ENCODE data around the gene GBA2.

The GBA2 gene

DNA sequence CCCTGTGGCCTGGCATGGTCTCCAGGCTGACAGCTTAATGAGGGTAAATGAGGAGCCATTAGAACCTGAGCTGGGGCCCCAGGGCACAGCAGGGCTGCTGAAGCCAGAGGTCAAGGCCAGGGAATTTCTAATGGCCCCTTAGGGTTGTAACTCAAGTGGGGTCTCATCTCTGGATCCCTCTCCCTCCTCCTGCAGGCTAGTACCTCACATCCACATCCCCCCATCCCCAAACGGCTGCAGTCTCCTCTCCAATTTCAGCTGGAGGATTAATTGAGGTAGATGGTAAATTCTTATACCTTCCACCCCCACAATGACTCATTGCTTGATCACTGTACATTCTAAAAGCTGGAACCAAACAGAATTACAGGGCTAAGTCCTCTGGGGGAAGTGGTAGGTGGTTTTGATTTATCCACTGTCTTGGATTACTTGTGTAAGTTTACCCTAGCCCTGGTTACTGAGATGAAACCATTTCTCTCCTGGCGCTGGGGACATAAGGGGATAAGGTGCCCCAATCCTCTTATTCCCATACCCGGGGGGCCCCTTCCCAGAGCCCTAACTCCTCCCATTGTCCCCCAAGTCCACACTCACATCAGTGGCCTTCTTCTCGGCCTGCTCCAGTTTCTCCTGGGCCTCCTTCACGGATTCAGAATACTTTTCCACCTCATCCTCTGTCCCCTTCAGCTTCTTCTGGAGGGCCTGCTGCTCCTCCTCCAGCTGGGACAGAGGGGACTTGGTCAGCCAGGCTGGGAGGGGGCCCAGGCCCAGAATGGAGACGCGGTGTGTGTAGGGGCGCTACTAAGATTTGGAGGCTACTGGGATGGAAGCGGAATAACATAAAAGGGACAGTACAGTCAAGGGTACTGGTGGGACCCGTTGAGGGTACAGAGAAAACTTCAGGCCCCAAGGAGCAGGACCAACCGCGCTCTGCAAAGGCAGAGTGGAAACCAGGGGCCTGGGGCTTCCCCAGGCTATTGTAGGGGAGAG lies 60.2 kb downstream of the GBA2 start:
- no peak for DNase-seq (ENCODE audit: extremely low spot score)
- ChIA-PET POLR2A (no interaction called here), CTCF (interaction anchor here (0.9 to 2.4 kb wide), 5 partner anchors 7 to 78 kb away, joined by 3 to 23 read pairs (median 6); no protein-coding TSS in a partner anchor)
- TF ChIP-seq CTCF (IDR thresholded peaks at IDR 0.05; ENCODE audit: control extremely low read depth, extremely low read depth, low read depth, missing control alignments), result no peak

- DNase-seq (ENCODE audit: extremely low spot score), result no peak
- CTCF ChIA-PET, result interaction anchor here (0.9 to 2.4 kb wide), 4 partner anchors 8 to 77 kb away, joined by 3 to 23 read pairs (median 8); no protein-coding TSS in a partner anchor
- TF ChIP-seq CTCF (IDR thresholded peaks at IDR 0.05; ENCODE audit: control extremely low read depth, extremely low read depth, low read depth, missing control alignments), result no peak
- POLR2A ChIA-PET, result no interaction called here
Observed at GRCh38 chr9:35687972-35688557, 61.0 kb downstream of the GBA2 start.

DNA sequence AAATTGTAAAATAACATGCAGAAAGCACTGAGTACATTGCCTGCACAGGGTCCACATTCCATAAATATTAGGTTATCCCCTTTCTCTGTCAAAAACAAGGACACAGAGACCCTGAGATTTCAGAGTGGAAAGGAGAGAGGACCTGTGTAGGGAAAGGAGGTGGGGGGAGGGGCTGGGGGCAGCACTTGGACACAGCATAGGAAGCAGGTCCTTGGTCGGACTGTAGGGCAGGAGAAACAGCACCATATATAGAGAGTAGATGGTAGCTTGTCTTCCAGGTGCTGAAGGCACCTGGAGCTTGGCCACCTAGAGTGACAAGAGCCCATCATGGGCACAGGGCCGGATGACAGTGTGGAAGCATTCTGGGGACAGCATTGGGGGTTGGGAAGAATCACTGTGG lies 61.7 kb downstream of the GBA2 start:
- no peak for TF ChIP-seq CTCF (IDR thresholded peaks at IDR 0.05; ENCODE audit: control extremely low read depth, extremely low read depth, low read depth, missing control alignments)
- no peak for DNase-seq (ENCODE audit: extremely low spot score)
- ChIA-PET POLR2A (no interaction called here), CTCF (interaction anchor here (2.1 to 2.4 kb wide), 2 partner anchors 9 to 12 kb away, joined by 10 to 23 read pairs; no protein-coding TSS in a partner anchor)
